MM.1S (cell line): Measurements from ENCODE around the gene NCCRP1.
"Not testable (repeated sequence)": the region's sequence is repeated elsewhere in the genome, so short reads cannot be mapped to it uniquely, and the experiment has no call there.

Source experiments
- DNase-seq: peaks from one replicate; pipeline ENCODE4 v3.0.0-alpha.2; 2015
- H2AFZ ChIP-seq: fragments of 300-600 bp; sonication (generic); 2 replicates; pipeline ENCODE4 v1.6.0; 2016; ENCODE audit warnings: antibody characterized with exemption, low read length
- H3F3A ChIP-seq: fragments of 300-600 bp; sonication (generic); 2 replicates; pipeline ENCODE4 v1.6.1; 2016; ENCODE audit warnings: mild to moderate bottlenecking, antibody characterized with exemption, low read length, moderate library complexity, mixed read lengths; ENCODE audit not compliant: insufficient read depth
- H3K27ac ChIP-seq: fragments of 300-600 bp; sonication (generic); 2 replicates; pipeline ENCODE4 v1.5.1; 2016; ENCODE audit warnings: mild to moderate bottlenecking, low read length
- H3K27me3 ChIP-seq: fragments of 300-600 bp; sonication (generic); replicated peaks from 2 replicates; pipeline ENCODE4 v1.6.0; 2016; ENCODE audit warnings: low read length; ENCODE audit not compliant: insufficient read depth
- H3K36me3 ChIP-seq: fragments of 300-600 bp; sonication (generic); replicated peaks from 2 replicates; pipeline ENCODE4 v1.6.1; 2016; ENCODE audit warnings: mild to moderate bottlenecking, low read length, mixed read lengths; ENCODE audit not compliant: insufficient read depth
- H3K4me1 ChIP-seq: fragments of 300-600 bp; sonication (generic); 2 replicates; pipeline ENCODE4 v1.6.1; 2016; ENCODE audit warnings: low read length, mixed read lengths
- H3K4me2 ChIP-seq: fragments of 300-600 bp; sonication (generic); 2 replicates; pipeline ENCODE4 v1.6.0; 2016; ENCODE audit warnings: low read depth, low read length
- H3K4me3 ChIP-seq: fragments of 300-600 bp; sonication (generic); 2 replicates; pipeline ENCODE4 v1.5.1; 2016; ENCODE audit warnings: low read length, mixed read lengths
- H3K79me2 ChIP-seq: fragments of 300-600 bp; sonication (generic); 2 replicates; pipeline ENCODE4 v1.6.1; 2016; ENCODE audit warnings: mixed run types, low read length, mixed read lengths
- H3K9ac ChIP-seq: fragments of 300-600 bp; sonication (generic); 2 replicates; pipeline ENCODE4 v1.6.1; 2016; ENCODE audit warnings: low read length, mixed read lengths
- H3K9me2 ChIP-seq: fragments of 300-600 bp; sonication (generic); replicated peaks from 2 replicates; pipeline ENCODE4 v1.6.1; 2016; ENCODE audit warnings: mild to moderate bottlenecking, low read length, mixed read lengths; ENCODE audit not compliant: insufficient read depth
- H3K9me3 ChIP-seq: fragments of 300-600 bp; sonication (generic); replicated peaks from 2 replicates; pipeline ENCODE4 v1.6.1; 2016; ENCODE audit warnings: mild to moderate bottlenecking, low read length, mixed read lengths; ENCODE audit not compliant: insufficient read depth
- H4K20me1 ChIP-seq: fragments of 300-600 bp; sonication (generic); 2 replicates; pipeline ENCODE4 v1.6.1; 2016; ENCODE audit warnings: mild to moderate bottlenecking, low read length, moderate library complexity, mixed read lengths; ENCODE audit not compliant: insufficient read depth
- EZH2 ChIP-seq: fragments of 300-600 bp; sonication (generic); optimal IDR thresholded peaks from 2 replicates; pipeline ENCODE3; 2017; ENCODE audit warnings: low read depth, mild to moderate bottlenecking, antibody characterized with exemption, low read length, mixed read lengths
- EZH2phosphoT487 ChIP-seq: fragments of 300-600 bp; sonication (generic); IDR thresholded peaks from 2 replicates; pipeline ENCODE4 v1.6.1; 2018; ENCODE audit warnings: antibody characterized with exemption, low read length
- TF ChIP-seq, protein P1 (sequence below): fragments of 300-600 bp; sonication (generic); IDR thresholded peaks from 2 replicates; pipeline ENCODE4 v1.5.1; 2016; ENCODE audit warnings: antibody characterized with exemption, low read length, mixed read lengths

The NCCRP1 gene

DNA sequence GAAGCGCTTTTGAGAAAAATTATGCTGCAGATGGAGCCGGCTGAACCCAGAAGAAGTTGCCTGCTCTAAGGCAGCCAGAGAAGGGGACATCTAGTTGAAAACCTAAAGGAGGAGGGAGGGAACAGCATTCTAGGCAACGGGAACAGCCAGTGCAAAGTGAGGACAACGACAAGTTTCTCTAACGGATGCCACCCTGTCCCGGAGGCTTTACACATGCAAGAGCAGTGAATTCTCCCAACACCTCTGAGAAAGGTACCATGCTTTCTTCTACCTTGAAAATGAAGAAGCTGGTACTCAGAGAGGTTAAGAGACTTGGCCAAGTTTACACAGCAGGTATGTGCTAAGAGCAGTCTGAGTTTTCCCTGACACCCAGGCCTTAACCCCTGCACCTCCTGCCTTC is 42.2 kb downstream of the NCCRP1 start:
- Histone ChIP-seq H3K4me2 (no peak overlapping the region), H3K79me2 (no peaks in the 10 kb centered on the region), H4K20me1 (no peaks in the 10 kb centered on the region), H3K27me3 (peaks cover 68% of the 10 kb centered on the region), H3K9ac (no peak overlapping the region), H3K9me2 (no peaks in the 10 kb centered on the region), H3F3A (no peaks in the 10 kb centered on the region), H3K9me3 (no peaks in the 10 kb centered on the region), H3K4me3 (no peak overlapping the region), H2AFZ (no peak overlapping the region), H3K27ac (no peak overlapping the region), H3K36me3 (no peaks in the 10 kb centered on the region), H3K4me1 (peaks cover 4% of the 10 kb centered on the region; the same call in 1 of the 2 replicates)
- no peak for DNase-seq
- TF ChIP-seq EZH2 (no peak), EZH2phosphoT487 (no peak)
- TF ChIP-seq, protein P1, sequence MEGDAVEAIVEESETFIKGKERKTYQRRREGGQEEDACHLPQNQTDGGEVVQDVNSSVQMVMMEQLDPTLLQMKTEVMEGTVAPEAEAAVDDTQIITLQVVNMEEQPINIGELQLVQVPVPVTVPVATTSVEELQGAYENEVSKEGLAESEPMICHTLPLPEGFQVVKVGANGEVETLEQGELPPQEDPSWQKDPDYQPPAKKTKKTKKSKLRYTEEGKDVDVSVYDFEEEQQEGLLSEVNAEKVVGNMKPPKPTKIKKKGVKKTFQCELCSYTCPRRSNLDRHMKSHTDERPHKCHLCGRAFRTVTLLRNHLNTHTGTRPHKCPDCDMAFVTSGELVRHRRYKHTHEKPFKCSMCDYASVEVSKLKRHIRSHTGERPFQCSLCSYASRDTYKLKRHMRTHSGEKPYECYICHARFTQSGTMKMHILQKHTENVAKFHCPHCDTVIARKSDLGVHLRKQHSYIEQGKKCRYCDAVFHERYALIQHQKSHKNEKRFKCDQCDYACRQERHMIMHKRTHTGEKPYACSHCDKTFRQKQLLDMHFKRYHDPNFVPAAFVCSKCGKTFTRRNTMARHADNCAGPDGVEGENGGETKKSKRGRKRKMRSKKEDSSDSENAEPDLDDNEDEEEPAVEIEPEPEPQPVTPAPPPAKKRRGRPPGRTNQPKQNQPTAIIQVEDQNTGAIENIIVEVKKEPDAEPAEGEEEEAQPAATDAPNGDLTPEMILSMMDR = no peak

DNA sequence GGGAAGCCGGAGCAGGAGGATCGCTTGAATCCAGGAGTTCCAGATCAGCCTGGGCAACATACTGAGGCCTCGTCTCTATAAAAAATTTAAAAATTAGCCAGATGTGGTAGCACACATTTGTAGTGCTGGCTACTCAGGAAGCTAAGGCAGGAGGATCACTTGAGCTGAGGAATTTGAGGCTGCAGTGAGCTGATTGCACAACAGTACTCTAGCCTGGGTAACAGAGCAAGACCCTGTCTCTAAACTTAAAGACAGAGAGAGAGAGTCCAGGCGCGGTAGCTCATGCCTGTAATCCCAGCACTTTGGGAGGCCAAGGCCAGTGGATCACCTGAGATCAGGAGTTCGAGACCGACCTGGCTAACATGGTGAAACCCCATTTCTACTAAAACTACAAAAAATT is 43.7 kb downstream of the NCCRP1 start:
- H3K9me2 ChIP-seq = no peaks in the 10 kb centered on the region
- peaks cover 4% of the 10 kb centered on the region; the same call in 1 of the 2 replicates for H3K4me1 ChIP-seq
- no peaks in the 10 kb centered on the region for H3K9me3 ChIP-seq
- no peak for DNase-seq
- H3K79me2 ChIP-seq = no peaks in the 10 kb centered on the region
- TF ChIP-seq EZH2 (no peak), EZH2phosphoT487 (no peak)
- TF ChIP-seq, protein P1 = no peak
- no peak overlapping the region for H3K4me3 ChIP-seq
- peaks cover 66% of the 10 kb centered on the region for H3K27me3 ChIP-seq
- no peak overlapping the region for H2AFZ ChIP-seq
- H4K20me1 ChIP-seq = no peaks in the 10 kb centered on the region
- no peak overlapping the region for H3K9ac ChIP-seq
- H3K4me2 ChIP-seq = no peak overlapping the region
- H3K36me3 ChIP-seq = no peaks in the 10 kb centered on the region
- no peaks in the 10 kb centered on the region for H3F3A ChIP-seq
- H3K27ac ChIP-seq = no peak overlapping the region

DNA sequence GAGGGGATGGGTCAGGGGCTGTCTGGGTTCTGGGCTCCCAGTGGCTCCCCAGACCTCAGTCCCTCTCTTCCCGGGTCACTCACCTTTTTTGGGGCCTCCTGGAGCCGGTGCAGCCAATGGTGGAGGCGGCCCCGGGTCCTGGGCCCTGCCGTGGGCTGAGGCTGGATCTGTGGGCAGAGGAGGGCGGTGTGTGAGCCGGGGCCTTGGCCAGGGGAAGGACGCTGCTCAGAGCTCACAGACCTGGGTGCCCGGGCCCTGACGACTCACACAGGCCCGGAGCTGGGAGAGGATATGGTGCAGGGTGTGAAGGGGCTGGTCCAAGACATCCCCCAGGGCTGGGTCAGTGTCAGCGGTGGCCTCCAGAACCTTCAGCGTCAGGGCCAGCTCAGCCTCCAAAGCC is 47.0 kb downstream of the NCCRP1 start:
- not testable (repeated sequence) for H3K79me2 ChIP-seq, H3K36me3 ChIP-seq, H2AFZ ChIP-seq, H4K20me1 ChIP-seq, H3K9ac ChIP-seq, H3K4me3 ChIP-seq, H3K9me2 ChIP-seq, H3K27ac ChIP-seq, H3K4me2 ChIP-seq, H3K4me1 ChIP-seq, H3F3A ChIP-seq, DNase-seq, H3K9me3 ChIP-seq
- peaks cover 56% of the 10 kb centered on the region for H3K27me3 ChIP-seq

DNA sequence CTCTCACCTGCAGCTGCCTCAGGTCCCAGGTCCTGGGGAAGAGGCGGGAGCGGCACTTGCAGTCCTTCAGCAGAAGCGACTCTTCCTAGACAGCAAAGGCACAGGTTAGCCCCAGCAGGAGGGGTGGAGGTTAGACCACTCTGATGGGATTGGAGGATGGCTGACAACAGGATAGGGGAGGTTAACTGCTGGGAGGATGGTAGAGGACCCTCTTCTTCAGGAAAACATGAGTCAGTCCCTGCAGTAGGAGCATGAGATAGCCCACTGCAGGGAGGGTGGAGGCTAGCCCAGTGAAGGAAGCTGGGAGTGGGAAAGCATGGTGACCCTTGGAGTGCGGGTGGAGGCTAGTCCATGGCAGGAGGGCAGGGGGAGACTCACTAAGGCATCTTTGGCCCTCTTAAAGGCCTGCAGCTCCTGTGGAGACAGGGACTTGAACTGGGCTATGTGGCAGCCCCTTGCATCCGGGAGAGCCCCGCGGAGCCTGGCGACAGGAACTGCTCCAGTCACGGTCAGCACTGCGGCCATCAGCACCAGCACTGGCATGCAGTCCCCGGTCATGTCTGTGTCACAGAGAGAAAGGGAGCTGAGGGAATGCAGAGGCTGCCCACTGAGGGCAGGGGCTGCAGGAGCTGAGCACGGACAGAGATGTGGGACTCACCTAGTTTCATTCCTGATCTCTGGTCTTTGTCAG is 47.8 kb downstream of the NCCRP1 start, which contains the start of gene IFNL3:
Gene IFNL3 (minus strand): TSS at position 597 of the 691 bp plus-strand sequence. CDS start 39 bp downstream, at position 558.
- H3K9me3 ChIP-seq, H3K9me2 ChIP-seq, H3K9ac ChIP-seq, DNase-seq, H3K4me2 ChIP-seq, H3K79me2 ChIP-seq, H3K36me3 ChIP-seq, H4K20me1 ChIP-seq, H2AFZ ChIP-seq, H3K4me1 ChIP-seq, H3K4me3 ChIP-seq, H3K27ac ChIP-seq, H3F3A ChIP-seq: not testable (repeated sequence)
- H3K27me3 ChIP-seq = peaks cover 56% of the 10 kb centered on the region

DNA sequence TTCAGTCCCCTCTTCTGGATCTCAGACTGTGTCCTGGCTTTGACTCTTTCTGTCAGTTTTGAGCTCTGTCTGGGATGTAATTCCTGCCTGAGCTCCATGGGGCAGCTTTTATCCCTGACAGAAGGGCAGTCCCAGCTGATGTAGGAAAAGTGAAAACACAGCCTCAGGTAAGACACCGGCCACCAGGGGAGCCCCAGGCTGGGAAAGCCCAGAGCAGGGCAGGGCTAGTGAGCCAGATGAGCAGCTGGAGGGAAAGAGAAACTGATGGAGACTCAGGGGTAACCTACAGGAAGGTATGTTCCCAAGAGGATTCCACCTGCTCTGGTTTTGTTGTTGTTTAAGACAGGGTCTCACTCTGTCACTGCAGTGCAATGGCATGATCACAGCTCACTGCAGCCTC is 48.4 kb downstream of the NCCRP1 start:
- not testable (repeated sequence) for H4K20me1 ChIP-seq, H2AFZ ChIP-seq, H3K9me3 ChIP-seq, H3K79me2 ChIP-seq, H3K9me2 ChIP-seq, H3K27ac ChIP-seq, DNase-seq, H3F3A ChIP-seq, H3K4me2 ChIP-seq, H3K4me3 ChIP-seq, H3K4me1 ChIP-seq, H3K36me3 ChIP-seq, H3K9ac ChIP-seq
- H3K27me3 ChIP-seq = peaks cover 53% of the 10 kb centered on the region
